22Rv1 (cell line): ENCODE results near the gene CCNDBP1.

Experiments used
- CTCF ChIP-seq: fragments of 450-650 bp; IDR thresholded peaks from 2 replicates; pipeline ENCODE4 v1.5.1; 2017; ENCODE audit warnings: mild to moderate bottlenecking
- ZFX ChIP-seq: fragments of 450-650 bp; IDR thresholded peaks from 2 replicates; pipeline ENCODE4 v1.6.1; 2017; ENCODE audit warnings: antibody characterized with exemption, borderline replicate concordance

GRCh38 chr15:43151688-43152087, 33.5 kb upstream of the CCNDBP1 start:
- TF ChIP-seq CTCF (no peak), ZFX (no peak)
